C4-2B (cell line): ENCODE results near the gene FOXO1.

ENCODE experiments used
- H3K27ac ChIP-seq: fragments of 450-650 bp; 2 replicates; pipeline ENCODE4 v1.5.1; 2017
- CTCF ChIP-seq: fragments of 450-650 bp; conservative IDR thresholded peaks from 2 replicates; pipeline ENCODE4 v1.5.1; 2017; ENCODE audit warnings: mild to moderate bottlenecking
- ZFX ChIP-seq: fragments of 450-650 bp; IDR thresholded peaks from 2 replicates; pipeline ENCODE4 v1.6.1; 2017

Gene FOXO1

GRCh38 chr13:40613192-40613818 is 53.1 kb downstream of the FOXO1 start:
- H3K27ac ChIP-seq: no peak overlapping the region
- no peak for TF ChIP-seq ZFX
- TF ChIP-seq CTCF: no peak

GRCh38 chr13:40612041-40612440 is 54.4 kb downstream of the FOXO1 start:
- TF ChIP-seq CTCF (no peak), ZFX (no peak)
- no peak overlapping the region for H3K27ac ChIP-seq

- TF ChIP-seq CTCF: no peak
- TF ChIP-seq ZFX: no peak
- H3K27ac ChIP-seq: no peak overlapping the region
Observed at GRCh38 chr13:40611635-40612034, 54.8 kb downstream of the FOXO1 start.

- H3K27ac ChIP-seq: no peak overlapping the region
- TF ChIP-seq CTCF (no peak), ZFX (no peak)
Observed at GRCh38 chr13:40611004-40611403, 55.4 kb downstream of the FOXO1 start.

GRCh38 chr13:40609972-40610726 is 56.3 kb downstream of the FOXO1 start:
- no peak overlapping the region for H3K27ac ChIP-seq
- TF ChIP-seq CTCF: no peak
- no peak for TF ChIP-seq ZFX

GRCh38 chr13:40608308-40608707 is 58.1 kb downstream of the FOXO1 start:
- H3K27ac ChIP-seq: no peak overlapping the region
- TF ChIP-seq CTCF (no peak), ZFX (no peak)

- no peak overlapping the region for H3K27ac ChIP-seq
- TF ChIP-seq ZFX: no peak
- TF ChIP-seq CTCF: no peak
Observed at GRCh38 chr13:40605573-40605972, 60.9 kb downstream of the FOXO1 start.
